Activated CD4-positive, alpha-beta T cell treated with anti-CD3 and anti-CD28 coated beads for 4 hours (primary cell): Measurements from ENCODE around the gene STARD5.
"Not testable (repeated sequence)": the region's sequence is repeated elsewhere in the genome, so short reads cannot be mapped to it uniquely, and the experiment has no call there.

Experiments
- DNase-seq, 2 donors: peaks; one replicate each; pipeline ENCODE4 v3.0.0-alpha.2; 2020

STARD5 gene, protein sequence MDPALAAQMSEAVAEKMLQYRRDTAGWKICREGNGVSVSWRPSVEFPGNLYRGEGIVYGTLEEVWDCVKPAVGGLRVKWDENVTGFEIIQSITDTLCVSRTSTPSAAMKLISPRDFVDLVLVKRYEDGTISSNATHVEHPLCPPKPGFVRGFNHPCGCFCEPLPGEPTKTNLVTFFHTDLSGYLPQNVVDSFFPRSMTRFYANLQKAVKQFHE

DNA sequence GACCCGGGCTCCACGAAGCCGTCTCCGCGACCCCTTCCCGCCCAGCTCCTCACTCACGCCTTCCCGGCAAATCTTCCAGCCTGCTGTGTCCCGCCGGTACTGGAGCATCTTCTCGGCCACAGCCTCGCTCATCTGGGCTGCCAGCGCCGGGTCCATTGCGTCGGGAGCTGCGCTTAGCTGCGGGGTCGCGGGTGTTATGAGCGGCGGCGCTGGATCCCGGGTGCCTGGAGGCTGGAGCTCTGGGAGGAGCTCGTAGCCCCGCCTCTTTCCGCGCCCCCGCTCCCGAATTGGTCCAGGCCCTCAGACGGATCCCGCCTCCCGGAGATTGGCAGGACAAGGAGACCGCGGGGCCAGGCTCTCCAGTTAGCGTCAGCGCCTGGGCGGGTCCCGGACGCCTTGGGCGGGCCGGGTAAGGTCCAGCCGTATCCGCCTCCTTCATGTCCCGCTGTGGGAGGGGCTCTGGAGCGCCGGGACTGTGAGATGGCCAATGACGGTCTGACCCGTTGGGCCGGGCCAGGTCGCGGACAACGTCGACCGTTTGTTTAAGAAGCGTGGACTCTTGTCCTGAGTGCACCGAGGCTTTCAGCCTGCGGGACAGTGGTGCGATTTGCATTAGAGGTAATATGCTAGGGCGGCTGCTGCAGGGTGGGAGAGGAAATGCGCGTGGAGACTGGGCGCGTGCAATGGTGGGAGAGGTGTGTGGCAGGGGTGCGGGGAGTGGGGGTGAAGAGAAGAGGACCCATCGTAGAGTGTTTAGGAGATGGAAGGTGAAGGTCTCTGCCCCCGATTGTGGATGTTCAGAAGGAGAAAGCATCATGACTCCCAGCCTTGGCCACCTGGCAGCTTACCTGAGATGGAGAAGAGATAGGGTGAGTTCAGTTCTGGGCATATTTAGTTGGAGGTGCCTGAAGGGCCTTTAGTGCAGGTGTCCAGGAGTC, at the start of gene STARD5:
Gene STARD5, minus strand, starts transcription at position 198 of the 938 bp plus-strand sequence. Its CDS starts 42 bp downstream, at position 156.
- peak; percentile 94 to 96 for DNase-seq

DNA sequence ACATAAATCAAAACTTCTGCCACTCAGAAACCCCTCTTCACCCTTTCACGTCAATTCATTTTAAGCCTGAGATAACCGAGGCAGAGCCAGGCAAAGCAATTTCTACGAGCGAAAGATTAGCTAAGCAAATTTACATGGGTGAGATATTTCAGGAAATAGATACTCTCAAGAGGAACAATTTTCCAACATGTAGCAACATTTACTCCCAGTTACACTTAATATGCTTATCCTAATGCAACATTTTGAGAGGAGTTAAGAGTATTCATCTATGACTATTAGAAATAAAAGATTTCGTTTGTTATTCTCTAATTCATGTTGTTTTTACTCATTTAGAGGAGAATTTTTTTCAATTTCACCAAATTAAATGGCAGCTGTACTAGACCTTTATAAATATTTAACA, 49.2 kb upstream of the STARD5 start:
- DNase-seq: no peak

DNA sequence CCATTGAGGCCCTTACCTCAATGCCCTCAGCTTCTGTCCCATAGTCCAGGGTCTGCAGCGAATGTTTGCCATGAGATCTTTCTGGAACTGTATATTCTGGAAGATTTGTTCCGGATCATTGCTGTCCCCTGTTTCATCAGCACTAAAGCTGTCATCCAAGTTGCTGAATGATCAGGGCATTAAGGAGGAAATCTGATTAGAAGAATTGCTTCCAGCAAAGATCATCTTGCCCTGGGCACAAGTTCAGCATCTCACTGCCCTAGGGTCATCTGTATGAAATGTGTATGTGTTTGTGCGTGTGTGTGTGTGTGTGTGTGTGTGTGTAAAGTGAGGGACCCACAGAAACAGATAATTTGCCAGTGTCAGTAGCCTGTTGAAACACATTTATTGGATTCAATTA, 48.6 kb upstream of the STARD5 start:
- DNase-seq: no peak

DNA sequence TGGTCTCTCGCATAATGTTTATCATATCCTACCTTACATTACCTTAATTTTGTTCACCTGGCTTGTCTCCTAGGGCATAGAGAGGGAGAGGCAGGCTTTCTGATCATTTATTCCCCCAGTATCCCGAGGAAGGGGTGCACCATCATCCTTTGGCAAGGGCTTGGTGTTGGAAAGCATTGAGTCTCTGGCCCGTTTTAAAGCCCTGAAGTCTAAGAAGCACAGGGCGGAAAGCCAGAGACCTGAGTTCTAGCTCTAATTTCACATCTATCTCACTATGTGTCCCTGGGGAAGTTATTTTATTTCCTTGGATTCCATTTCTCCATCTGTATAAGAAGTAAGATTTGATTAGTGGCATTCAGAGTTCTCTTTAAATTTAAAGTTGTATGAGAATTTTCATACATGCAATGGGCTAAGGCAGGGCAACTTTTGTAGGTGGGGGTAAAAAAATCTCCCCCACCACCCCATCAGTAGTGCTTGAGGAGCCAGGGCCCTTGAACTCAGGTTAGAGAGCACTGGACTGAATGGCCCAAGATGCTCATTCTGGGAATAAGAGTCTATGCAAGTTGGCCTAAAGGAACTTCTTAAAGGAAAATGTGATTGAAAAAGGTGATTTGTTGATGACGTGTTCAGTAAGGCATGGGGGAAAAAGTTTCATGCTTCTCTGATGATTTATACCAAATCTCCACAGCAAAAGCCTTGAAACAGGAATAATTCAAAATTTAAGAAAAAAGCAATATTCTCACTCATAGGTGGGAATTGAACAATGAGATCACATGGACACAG, 40.0 kb upstream of the STARD5 start:
- no peak for DNase-seq

DNA sequence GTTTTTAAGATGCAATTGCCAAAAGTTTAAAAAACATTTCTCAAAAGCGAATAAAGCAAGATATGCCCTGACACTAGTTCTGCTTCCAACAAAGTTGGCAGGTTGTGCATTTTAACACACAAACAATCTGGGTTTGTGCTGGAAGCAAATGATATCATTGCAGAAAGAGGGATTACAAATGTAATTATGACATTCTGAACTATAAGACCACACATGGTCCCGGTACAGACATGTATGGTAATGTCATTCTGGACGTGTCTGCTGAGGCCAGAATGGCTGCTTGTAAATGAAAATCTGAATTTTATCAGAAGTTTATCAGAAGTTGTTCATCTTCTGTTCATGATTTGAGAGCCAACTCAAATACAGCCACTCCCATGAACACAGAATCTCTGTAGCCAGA, 39.3 kb upstream of the STARD5 start:
- no peak for DNase-seq

DNA sequence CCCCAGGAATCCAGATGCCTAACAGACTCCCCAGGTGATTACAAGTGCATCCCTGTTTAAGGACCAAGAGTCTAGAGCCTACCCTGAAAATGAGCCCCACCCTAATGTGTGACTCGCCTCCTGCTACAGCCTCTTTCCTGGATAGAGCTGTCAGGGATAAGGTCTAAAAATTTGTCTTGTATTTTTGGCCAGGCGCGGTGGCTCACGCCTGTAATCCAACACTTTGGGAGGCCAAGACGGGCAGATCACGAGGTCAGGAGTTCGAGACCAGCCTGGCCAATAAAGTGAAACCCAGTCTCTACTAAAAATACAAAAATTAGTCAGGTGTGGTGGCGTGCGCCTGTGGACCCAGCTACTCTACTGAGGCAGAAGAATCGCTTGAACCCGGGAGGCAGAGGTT, 38.8 kb upstream of the STARD5 start:
- DNase-seq: no peak

DNA sequence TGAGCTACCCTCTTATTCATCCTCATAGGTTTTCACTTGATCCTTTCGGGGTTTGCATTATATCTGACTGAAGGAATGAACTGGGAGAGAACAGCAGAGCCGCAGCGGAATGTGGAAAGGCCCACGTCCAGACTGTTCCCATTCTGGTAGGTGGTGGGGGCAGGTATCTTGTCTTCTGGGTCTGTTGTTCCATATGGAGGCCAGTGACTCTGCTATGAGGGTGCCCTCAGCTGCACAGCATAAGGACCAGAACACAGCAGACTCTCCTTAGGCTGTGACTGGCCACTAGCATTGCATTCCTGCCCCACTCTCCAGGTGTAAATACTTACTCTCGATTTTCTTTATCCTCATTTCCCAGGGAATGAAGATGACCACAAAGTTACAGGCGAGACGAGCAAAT, 38.0 kb upstream of the STARD5 start:
- no peak for DNase-seq

DNA sequence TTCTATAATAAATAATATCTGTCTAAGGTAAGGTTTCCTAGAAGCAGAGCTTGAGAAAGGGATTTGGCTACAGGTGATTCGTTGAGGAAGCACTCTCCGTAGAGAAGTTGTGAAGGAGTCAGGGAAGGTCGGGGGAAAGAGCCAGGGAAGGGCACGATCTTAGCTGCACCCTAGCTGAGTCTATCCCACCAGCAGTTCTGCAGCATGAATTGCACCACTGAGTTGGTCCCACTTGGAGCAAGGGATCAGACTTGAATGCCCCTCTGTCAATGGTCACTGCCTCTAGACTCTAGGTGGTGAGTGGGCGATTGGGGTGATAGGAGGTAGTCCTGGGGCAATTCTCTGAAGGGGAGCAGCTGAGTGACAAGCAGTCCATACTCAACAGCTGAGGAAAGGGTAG, 36.5 kb upstream of the STARD5 start:
- DNase-seq: no peak

DNA sequence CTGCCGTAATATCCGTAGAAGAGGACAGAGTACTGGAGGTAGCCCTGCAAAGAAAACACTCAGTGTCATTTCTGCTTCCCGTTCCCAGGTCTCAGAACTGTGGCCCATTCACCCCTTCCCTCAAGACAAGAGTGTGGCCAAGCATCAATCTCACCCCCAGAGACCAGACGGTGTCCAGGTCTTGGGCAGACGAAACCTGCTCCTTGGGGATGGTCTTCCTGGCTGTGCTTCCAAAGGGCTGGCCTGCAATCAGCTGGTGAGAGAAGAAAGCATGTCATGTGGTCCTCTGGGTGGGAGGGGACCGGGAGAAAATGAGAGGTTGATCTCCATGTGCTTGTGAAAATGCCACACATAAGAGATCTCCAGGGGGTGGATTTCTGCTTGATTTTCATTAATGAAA, 34.3 kb upstream of the STARD5 start:
- DNase-seq: no peak

DNA sequence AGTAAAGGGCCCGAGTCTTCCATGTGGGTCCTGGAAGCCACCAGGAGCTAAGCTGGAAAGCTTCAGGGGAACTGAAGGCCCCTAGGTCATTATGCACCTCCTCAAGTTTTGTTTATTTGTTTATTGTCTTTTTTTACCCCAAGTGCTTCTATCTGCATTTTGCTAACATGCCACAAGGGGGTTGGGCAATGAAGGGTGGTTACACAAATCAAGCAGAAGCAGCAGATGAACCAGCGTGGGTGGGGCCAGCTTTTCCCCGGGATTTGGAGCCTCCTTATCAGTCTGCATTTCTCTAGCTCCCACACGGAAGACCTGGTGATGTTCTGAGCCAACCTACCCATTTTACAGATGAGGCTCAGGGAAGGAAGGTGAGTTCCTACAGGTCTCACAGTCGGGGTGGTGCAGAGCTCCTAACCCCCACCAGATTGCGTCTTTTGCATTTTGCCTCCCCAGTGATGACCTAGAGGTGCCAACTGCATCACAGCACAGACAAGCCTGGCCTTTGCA, 33.3 kb upstream of the STARD5 start:
- no peak for DNase-seq

DNA sequence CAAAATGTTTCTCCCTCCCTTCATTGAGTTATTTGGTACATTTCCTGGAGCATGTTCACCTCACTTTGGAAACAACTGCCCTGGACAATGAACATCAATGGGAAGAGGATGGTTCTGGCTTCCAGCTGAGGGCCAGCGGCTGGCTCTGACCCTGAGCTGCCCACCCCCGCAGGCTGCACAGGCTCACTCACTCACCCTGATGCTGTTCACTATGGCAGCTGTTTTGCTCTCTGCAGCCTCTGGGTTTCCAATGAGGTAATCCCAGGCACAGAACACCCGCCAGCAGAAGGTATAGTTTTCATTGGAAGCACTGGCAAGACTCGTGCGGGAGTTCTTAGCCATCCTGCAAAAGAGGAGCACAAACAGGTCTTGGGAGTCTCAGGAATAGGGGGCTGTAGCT, 32.3 kb upstream of the STARD5 start:
- no peak for DNase-seq

DNA sequence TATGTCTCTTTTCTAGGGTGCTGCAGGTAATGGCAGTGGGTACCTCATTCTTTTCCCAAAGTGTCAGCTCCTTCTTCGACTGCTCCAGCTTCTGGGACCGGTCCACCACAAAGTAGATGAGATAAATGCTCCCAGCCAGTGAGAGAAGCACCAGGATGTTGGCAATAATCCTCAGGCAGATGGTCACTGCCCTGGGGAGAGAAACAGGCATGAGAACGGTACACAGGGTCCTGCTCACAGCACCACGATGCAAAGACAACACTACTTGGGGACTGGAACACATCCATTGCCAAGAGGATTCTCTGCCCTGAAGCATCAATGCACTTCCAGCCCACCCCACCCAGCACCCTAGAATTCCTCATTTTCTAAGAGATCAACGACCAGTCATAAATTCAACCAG, 27.7 kb upstream of the STARD5 start:
- DNase-seq: no peak

DNA sequence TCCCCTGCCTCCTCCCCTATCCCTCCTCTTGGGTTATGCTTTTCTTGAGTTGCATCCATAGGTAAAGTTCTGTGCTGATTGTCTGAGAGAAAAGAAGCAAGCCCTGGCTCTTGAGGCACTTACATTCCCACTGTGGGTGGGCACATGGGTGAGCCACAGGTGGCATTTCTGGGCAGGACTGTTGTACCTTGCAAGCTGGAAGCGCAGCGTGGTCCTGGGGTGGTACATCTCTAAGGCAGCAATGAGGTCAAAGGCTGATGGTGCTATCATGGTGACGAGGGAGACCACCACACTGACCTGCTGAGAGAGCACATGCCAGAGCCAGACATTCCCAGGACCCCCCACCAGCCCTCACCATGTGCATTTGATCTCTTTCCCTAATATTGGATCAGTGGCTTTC, 25.3 kb upstream of the STARD5 start:
- no peak for DNase-seq

DNA sequence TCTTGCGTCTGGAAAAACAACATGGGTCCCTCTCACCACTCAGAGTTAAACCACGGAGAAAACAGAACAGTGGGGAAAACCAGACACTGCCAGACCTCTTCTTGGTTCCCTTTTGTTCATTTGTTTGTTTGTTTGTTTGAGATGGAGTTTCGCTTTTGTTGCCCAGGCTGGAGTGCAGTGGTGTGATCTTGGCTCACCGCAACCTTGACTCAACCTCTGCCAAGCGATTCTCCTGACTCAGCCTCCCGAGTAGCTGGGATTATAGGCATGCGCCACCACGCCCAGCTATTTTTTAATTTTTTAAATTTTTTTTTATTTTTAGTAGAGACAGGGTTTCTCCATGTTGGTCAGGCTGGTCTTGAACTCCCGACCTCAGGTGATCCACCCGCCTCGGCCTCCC, 24.8 kb upstream of the STARD5 start:
- not testable (repeated sequence) for DNase-seq

DNA sequence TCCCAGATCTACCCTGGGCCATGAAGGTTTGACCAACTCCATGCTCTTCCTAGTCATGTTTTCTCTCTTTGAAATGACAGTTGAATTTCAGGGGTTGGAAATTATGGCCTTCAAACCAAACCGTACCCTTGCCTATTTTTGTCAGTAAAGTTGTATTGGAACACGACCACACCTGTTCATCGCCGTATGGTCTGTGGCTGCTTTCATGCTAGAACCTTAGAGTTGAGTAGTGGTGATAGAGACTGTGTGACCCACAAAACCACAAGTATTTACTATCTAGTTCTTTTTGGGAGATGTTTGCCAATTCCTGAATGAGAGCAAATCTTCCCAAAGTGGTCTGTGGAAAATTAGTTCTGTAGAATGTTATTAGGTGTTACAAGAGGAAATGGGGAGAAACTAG, 24.0 kb upstream of the STARD5 start:
- no peak for DNase-seq

DNA sequence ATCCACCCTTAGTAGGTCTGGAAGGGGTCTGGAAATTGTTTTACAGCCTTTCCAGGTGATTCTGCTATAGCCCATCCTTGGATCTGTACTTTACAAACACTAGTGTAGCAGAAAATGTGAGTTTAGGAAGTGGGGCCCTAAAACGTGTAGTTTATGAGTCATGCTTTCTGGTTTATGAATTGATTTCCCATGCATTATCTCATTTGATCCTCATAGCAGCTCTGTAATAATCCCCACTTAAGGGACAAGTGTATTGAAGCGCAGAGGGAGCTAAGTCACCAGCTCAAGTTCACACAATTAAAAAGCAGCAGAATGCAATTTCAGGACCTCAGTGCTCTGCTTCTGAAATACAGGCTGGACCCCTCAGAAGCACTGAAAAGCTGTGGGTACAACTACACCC, 22.7 kb upstream of the STARD5 start:
- DNase-seq: no peak

DNA sequence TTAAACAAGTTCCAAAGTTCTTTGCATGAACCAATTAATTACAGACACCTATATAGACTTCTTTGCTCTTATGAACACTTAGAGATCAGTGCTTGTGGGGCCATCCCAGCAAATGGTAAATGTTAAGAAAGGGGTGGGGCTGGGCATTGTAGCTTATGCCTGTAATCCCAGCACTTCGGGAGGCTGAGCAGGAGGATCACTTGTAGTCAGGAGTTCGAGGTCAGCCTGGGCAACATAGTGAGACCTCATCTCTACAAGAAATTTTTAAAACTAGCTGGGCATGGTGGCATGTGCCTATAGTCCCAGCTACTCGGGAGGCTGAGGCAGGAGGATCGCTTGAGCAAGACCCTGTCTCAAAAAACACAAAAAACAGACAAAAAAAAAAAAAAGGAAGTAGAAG, 19.4 kb upstream of the STARD5 start:
- DNase-seq: no peak

DNA sequence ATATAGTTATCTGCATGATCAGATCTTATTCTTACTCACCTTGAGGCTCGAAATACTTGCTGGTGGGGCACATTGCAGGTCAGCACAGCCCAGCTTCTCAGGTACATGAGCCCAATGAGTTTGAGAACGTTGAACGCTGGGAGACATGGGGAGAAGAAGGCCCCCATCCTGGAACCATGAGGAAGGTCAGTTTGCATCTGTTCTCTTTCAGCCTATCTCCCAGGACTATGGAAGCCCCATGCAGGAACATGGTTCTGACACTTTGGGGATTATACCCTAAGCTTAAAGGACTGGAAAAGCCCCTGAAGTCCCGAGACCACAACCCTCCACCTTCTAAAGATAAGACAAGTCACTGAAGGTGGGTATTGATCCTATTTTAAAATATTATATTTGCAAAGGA, 17.4 kb upstream of the STARD5 start:
- DNase-seq: no peak

DNA sequence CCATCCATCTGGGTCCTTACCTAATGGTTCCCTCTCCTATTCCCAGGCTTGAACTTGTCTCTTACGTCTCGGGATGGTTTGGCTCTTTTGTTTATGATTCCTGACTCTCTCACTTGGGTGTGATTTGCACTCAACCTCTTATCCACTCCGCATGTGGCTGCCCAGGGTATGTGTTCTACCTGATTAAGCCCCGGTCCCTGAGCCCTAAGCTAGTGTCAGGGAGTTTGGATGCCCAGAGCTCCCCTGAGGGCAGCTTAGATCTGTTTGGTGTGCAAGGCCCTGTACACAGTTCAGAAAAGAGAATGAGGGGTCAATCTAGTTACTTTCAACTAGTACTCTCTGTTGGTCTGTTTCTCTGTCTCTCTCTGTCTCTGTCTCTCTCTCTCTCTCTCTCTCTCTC, 15.9 kb upstream of the STARD5 start:
- DNase-seq: no peak

DNA sequence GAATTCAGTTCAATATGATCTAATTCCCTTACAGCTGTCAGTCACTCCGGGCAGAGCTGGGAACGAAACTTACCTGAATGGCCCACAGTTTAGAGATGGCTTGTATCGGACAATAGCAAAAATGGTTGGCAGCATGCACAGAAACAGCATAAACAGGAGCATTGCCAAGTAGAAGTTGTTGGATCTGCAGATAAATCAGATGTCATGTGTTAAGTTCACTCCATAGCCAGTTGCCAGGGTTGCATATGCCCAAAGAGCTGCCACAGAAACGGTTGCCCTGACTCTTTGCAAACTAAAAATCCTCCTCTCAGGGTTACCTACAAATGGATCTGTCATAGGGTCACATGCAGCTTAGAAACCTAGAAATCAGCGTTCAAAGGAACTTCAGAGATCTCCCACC, 15.4 kb upstream of the STARD5 start:
- DNase-seq: no peak

DNA sequence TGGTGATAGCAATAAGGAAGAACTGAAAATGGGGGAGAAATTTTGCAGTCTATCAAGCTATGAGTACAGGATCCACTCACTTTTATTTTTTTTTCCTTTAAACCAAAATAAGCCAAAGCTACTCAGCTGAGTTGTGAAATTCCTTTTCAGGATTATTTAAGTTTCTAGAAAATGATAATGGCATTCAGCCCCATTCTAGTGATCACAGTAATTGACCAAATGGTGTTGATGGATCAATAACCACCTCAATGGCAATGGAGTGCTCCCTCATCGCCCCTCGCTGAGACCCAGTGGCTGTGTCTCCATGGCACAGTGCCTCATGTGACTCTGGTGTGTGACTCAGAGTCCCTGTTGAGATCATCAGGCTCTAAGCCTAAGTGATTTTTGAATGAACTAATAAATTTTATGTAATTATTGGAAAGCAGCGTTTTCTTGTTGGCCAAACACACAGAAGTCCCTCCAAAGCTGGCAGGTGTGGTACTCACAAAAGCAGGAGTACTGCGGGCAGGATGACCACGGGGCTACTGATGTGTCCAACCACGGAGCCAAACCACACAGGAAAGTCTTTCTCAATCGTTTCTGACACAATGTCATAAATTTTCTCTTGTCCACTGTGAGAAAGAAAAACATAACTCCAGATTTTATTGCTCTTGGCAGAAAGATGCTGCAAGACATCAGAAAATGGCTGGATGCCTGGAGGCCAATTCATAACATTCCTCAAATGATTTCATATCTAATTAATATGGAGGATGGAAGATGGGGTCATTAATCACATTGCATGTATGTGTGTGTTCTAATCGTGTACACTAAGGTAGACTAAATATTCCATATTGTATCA, 14.4 kb upstream of the STARD5 start:
- DNase-seq: no peak

DNA sequence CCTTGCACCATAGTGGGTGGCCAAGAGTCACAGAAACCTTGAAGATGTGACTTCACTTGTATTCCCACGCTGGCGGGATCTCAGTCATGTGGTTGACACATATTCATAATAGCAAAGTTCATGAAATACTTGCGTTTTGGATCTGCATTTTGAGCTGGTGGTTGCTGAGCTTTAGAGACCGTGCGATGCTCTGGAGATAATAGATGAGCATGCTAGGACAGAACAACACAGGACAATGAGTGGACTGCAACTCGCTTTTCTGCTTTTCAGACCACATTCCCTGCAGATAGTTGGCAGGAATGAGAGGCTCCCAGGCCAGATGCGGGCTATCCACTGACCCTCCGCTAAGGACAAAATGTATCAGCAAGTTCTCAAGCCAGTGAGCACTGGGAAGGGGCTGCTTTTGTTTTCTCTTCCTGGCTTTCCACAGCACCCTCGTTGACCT, 13.8 kb upstream of the STARD5 start:
- DNase-seq: no peak
